AG08396 (cell line): ENCODE results near the gene PSMC3IP.
A peak's percentile ranks its signal among the peaks of the same experiment; 100 is the strongest.
"Not testable (repeated sequence)": the region's sequence is repeated elsewhere in the genome, so short reads cannot be mapped to it uniquely, and the experiment has no call there.

Experiments used
- DNase-seq: peaks from one replicate; pipeline ENCODE4 v3.0.0; 2012; ENCODE audit warnings: low spot score, mixed read lengths

Gene PSMC3IP

GRCh38 chr17:42577532-42578281 is at the start of gene PSMC3IP:
TSS of gene PSMC3IP (minus strand) at chr17:42577729. CDS start at chr17:42577686, 43 bp downstream.
- peak; percentile 96 for DNase-seq

- no peak for DNase-seq
These were observed 46.4 kb upstream of the PSMC3IP start for GRCh38 chr17:42623732-42624596.

- no peak for DNase-seq
These were observed 45.7 kb upstream of the PSMC3IP start for GRCh38 chr17:42623271-42623670.

GRCh38 chr17:42621987-42622386 is 44.5 kb upstream of the PSMC3IP start:
- DNase-seq = not testable (repeated sequence)

- no peak for DNase-seq
These were observed 41.1 kb upstream of the PSMC3IP start for GRCh38 chr17:42618442-42619150.

GRCh38 chr17:42617956-42618431 is 40.5 kb upstream of the PSMC3IP start:
- DNase-seq = no peak

GRCh38 chr17:42613699-42614295 is 36.3 kb upstream of the PSMC3IP start:
- no peak for DNase-seq

- DNase-seq = no peak
These were observed 34.5 kb upstream of the PSMC3IP start for GRCh38 chr17:42612013-42612412.

GRCh38 chr17:42609814-42610801 is 32.6 kb upstream of the PSMC3IP start:
- not testable (repeated sequence) for DNase-seq

- peak; percentile 100 for DNase-seq
These were observed 31.8 kb upstream of the PSMC3IP start, which contains the start of the genes RETREG3 and TUBG1 for GRCh38 chr17:42609182-42609813. TSS of gene RETREG3 (minus strand) at chr17:42609374. CDS start at chr17:42609324, 50 bp downstream. TSS of gene TUBG1 (plus strand) at chr17:42609683. CDS start at chr17:42609738, 55 bp downstream.

- no peak for DNase-seq
These were observed 31.0 kb upstream of the PSMC3IP start for GRCh38 chr17:42608305-42609181.

- no peak for DNase-seq
These were observed 30.2 kb upstream of the PSMC3IP start for GRCh38 chr17:42607769-42608168.

GRCh38 chr17:42603318-42603717 is 25.8 kb upstream of the PSMC3IP start:
- DNase-seq = no peak

GRCh38 chr17:42598905-42599304 is 21.4 kb upstream of the PSMC3IP start:
- DNase-seq = no peak

GRCh38 chr17:42596386-42596785 is 18.9 kb upstream of the PSMC3IP start:
- no peak for DNase-seq

- no peak for DNase-seq
These were observed 13.9 kb upstream of the PSMC3IP start for GRCh38 chr17:42591411-42591810.

GRCh38 chr17:42590886-42591285 is 13.4 kb upstream of the PSMC3IP start:
- no peak for DNase-seq

GRCh38 chr17:42586514-42587230 is 9.1 kb upstream of the PSMC3IP start:
- DNase-seq = no peak
